ENCODE data around the gene EPB41L4B. TPM values are rescaled to one million over a fixed set of nuclear protein-coding genes. Genes with fewer than 3 reads are reported as not detected.

The EPB41L4B gene
- total RNA-seq, 2 donors from 2014 or later, result 87.3 to 151 TPM

GRCh38 chr9:109205526-109205925 lies 115.3 kb downstream of the EPB41L4B start:
- Histone ChIP-seq H3K4me3 (no peak overlapping the region), H3K27me3 (no peaks in the 10 kb centered on the region), H3K36me3 (no peaks in the 10 kb centered on the region), H3K27ac (no peak overlapping the region), H3K9me3 (no peaks in the 10 kb centered on the region), H3K4me1 (no peaks in the 10 kb centered on the region), H3K9ac (ENCODE audit: low read depth in 2 of 2, low read length in 2 of 2) (no peak overlapping the region)
- no peak for DNase-seq
- intact Hi-C loops (cut with DNase I), result no loop called here
- no peak for TF ChIP-seq CTCF (IDR thresholded peaks at IDR 0.05)

- no peak overlapping the region for H3K9ac ChIP-seq (ENCODE audit: low read depth in 2 of 2, low read length in 2 of 2)
Observed at GRCh38 chr9:109203761-109204360, 117.0 kb downstream of the EPB41L4B start.

GRCh38 chr9:109199676-109200075 lies 121.2 kb downstream of the EPB41L4B start:
- H3K9ac ChIP-seq (ENCODE audit: low read depth in 2 of 2, low read length in 2 of 2), result no peak overlapping the region
- intact Hi-C loops (cut with DNase I), result loop anchor here (10.0 kb wide), 1 partner anchor 205 kb away; no protein-coding TSS in a partner anchor
- DNase-seq, result no peak
- no peaks in the 10 kb centered on the region for H3K36me3 ChIP-seq
- no peaks in the 10 kb centered on the region for H3K4me1 ChIP-seq
- H3K27ac ChIP-seq, result no peak overlapping the region
- no peaks in the 10 kb centered on the region for H3K27me3 ChIP-seq
- no peak for TF ChIP-seq CTCF (IDR thresholded peaks at IDR 0.05)
- no peaks in the 10 kb centered on the region for H3K9me3 ChIP-seq
- H3K4me3 ChIP-seq, result no peak overlapping the region

More at GRCh38 chr9:109203761-109204360, 117.0 kb downstream of the EPB41L4B start:
- Histone ChIP-seq H3K4me1 (no peaks in the 10 kb centered on the region), H3K27ac (no peak overlapping the region), H3K4me3 (no peak overlapping the region), H3K36me3 (no peaks in the 10 kb centered on the region), H3K27me3 (no peaks in the 10 kb centered on the region), H3K9me3 (no peaks in the 10 kb centered on the region)
- intact Hi-C loops (cut with DNase I), result no loop called here
- TF ChIP-seq CTCF (IDR thresholded peaks at IDR 0.05), result no peak
- DNase-seq, result no peak

GRCh38 chr9:109198736-109199382 lies 122.0 kb downstream of the EPB41L4B start:
- DNase-seq, result no peak
- Histone ChIP-seq H3K9ac (ENCODE audit: low read depth in 2 of 2, low read length in 2 of 2) (no peak overlapping the region), H3K4me3 (no peak overlapping the region), H3K9me3 (no peaks in the 10 kb centered on the region), H3K27ac (no peak overlapping the region), H3K27me3 (no peaks in the 10 kb centered on the region), H3K36me3 (no peaks in the 10 kb centered on the region), H3K4me1 (no peaks in the 10 kb centered on the region)
- no peak for TF ChIP-seq CTCF (IDR thresholded peaks at IDR 0.05)
- intact Hi-C loops (cut with DNase I), result loop anchor here (10.0 kb wide), 1 partner anchor 206 kb away; no protein-coding TSS in a partner anchor

GRCh38 chr9:109193974-109194556 lies 126.8 kb downstream of the EPB41L4B start:
- intact Hi-C loops (cut with DNase I), result loop anchor here (2.0 to 10.0 kb wide), 2 partner anchors 129 to 211 kb away; no protein-coding TSS in a partner anchor
- H3K4me1 ChIP-seq, result no peaks in the 10 kb centered on the region
- no peak for DNase-seq
- no peak overlapping the region for H3K4me3 ChIP-seq
- no peak for TF ChIP-seq CTCF (IDR thresholded peaks at IDR 0.05)
- no peaks in the 10 kb centered on the region for H3K27me3 ChIP-seq
- H3K36me3 ChIP-seq, result no peaks in the 10 kb centered on the region
- H3K9me3 ChIP-seq, result no peaks in the 10 kb centered on the region
- H3K27ac ChIP-seq, result no peak overlapping the region
- H3K9ac ChIP-seq (ENCODE audit: low read depth in 2 of 2, low read length in 2 of 2), result no peak overlapping the region

Data from colonic mucosa (tissue), 4 donors.